GM18498 (cell line): ENCODE measurements around the gene PDHX.
"Not testable (repeated sequence)": the region's sequence is repeated elsewhere in the genome, so short reads cannot be mapped to it uniquely, and the experiment has no call there.

ENCODE experiments used
- ATAC-seq: cut with Tn5 transposase; IDR thresholded peaks from one replicate; pipeline ENCODE4 v1.9.1; 2021; ENCODE audit warnings: mild to moderate bottlenecking, moderate library complexity; ENCODE audit not compliant: unreplicated experiment

PDHX gene

GRCh38 chr11:34916015-34916842 lies at the start of gene PDHX, which contains the start of gene APIP:
Gene PDHX, plus strand, starts transcription at chr11:34916618. Its CDS starts 38 bp downstream, at chr11:34916656.
Gene APIP, minus strand, starts transcription at chr11:34916379. Its CDS starts 95 bp downstream, at chr11:34916284.
- peak; percentile 94 for ATAC-seq

DNA sequence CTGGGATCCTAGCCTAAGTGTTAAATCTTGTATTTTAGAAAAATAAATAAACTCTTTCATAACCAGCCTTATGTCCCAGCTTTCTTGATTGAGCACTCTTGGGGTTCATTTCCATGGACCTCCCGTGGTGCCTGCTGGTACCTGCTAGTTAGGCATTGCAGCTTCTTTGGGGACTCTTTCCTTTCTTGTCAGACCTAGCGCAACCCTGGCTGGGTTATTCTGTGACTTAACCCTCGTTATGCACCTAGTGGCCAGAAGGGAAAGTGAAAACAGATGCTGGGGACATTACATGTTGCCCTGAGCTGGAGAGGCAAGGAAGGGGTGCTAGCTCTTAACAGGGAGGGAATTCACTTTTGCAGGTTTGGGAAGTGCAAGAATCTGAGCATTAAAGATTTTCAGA lies 47.0 kb upstream of the PDHX start:
- ATAC-seq: no peak

DNA sequence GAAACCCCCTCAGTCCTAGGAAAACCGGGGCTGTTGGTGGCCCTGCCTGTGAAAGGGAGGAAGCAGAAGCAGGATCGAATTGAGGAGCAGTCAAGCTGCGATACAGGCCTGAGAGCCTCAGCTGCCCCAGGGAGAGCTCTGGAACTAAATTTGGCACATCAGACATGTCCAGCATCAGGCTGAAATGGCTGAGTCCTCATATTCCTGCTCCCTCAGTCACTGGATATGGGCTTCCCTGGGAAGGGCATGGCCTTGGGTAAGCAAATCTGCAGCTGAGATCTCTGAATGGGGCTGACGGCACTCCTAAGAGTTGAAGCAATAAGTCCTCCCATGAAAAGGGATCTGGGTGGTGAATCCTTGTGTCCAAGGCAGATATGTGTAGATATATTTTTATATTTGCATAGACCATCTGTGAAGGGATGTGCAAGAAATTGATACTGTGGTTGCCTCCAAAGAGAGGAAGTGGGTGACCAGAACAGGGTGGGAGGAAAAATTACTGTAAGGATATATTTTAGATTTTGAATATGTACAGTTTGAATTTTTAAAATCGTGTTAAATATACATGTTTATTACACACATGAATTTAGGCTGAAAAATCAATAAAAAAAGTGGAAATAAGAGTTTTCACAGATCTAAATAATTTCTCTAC lies 45.7 kb upstream of the PDHX start:
- ATAC-seq: no peak

- no peak for ATAC-seq
Observed at GRCh38 chr11:34874202-34874601, 42.2 kb upstream of the PDHX start.

GRCh38 chr11:34877375-34877975 lies 38.9 kb upstream of the PDHX start:
- ATAC-seq: no peak

DNA sequence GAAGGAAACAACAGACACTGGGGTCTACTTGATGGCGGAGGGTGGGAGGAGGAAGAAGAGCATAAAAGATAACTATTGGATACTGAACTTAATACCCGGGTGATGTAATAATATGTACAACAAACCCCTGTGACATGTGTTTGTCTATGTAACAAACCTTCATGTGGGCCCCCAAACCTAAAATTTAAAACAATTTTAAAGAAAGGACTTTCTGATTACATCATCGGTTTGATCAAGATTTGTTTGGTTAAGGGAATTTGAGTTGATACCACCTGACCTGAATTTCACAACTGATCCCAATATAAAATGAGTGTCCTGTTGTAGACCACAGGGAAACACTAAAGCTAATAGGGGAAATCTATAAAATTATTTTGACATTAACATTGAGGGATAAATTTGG lies 34.5 kb upstream of the PDHX start:
- no peak for ATAC-seq

DNA sequence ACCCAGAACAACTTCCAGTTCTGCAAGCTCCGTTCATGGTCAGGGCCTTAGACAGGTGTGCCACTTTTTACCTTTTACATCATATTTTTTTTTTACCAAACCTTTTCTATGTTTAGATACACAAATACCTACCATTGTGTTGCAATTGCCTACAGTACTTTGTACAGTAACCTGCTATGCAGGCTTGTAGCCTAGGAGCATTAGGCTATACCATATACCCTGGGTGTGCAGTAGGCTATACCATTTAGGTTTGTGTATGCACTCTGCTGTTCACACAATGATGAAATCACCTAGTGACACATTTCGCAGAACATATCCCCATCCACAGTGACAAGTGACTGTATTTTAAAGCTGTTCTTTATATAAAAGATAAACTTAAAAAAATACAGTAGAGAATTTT lies 29.8 kb upstream of the PDHX start:
- ATAC-seq: no peak

DNA sequence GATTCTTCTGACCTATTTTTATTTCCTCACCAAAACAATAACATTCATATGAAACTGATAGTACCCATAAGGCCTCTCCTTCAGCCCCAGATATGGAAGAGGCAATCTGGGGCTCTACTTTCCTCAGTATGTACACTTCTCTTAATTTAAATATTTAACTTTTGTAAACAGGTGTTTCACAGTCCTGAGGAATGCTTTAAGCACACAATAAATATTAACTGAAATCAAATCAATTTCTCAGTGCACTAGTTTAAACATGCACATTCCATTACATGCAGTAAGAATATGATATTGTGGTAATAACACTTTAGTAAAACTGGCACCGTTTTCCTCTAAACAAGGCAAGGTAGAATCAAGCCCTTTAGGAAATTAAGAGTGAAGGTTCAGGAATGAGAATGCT lies 29.2 kb upstream of the PDHX start:
- ATAC-seq: no peak

DNA sequence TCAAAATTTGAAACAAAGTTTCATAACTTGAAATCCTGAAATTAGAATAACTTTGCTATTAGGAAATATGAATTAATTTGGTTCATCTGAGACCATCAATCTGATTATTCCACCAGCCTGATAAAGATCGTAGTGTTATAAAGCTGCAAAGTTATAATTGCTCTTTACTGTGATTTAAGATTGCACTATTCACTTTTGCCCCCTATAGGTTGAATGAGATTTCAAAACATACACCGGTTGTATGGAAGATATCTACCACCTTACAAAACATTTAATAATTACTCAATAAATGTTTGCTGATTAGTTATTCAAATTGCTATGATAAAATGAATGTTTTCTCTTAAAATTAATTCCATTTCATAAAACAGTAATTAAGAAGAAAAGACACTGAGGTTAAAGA lies 26.3 kb upstream of the PDHX start:
- ATAC-seq: no peak

DNA sequence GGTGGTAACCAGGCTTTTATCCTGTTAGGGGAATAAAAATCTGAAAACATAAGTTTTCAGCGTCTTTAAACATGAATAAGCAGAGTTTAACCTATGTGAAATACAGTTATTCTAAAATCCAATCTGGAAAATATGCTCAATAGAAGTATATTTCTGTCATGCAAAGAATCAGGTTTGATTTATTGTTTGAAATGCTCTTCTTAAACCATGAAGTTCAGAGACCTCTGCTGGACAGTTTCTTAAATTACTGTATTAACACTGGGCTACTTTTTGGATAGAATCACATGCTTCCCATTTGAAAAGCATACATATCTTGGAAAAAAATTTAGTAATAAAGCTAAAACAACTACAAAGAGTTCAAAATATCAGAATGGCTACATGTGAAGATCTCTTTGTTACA lies 25.6 kb upstream of the PDHX start:
- ATAC-seq: no peak

DNA sequence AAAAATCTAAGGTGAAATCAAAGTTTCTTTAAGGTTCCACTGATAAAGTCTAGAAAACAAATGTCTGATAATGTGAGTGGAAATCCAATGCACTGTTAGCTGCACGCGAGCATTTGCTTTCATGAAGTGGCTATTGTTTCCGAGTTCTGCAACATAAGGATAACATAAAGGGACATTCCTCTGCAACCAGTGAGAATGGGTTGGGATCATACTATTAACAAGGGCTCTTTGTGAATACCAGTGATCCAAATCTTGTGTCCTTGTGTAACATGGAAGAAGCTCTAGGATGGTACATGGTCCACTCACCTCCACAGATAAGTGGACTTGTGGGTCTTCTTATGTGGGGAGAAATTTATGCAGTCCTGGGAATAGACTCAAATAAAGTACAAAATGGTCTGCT lies 24.8 kb upstream of the PDHX start:
- no peak for ATAC-seq

GRCh38 chr11:34893416-34893815 lies 23.0 kb upstream of the PDHX start:
- no peak for ATAC-seq

- ATAC-seq: not testable (repeated sequence)
Observed at GRCh38 chr11:34896191-34896590, 20.2 kb upstream of the PDHX start.

- no peak for ATAC-seq
Observed at GRCh38 chr11:34897171-34897870, 19.1 kb upstream of the PDHX start.

DNA sequence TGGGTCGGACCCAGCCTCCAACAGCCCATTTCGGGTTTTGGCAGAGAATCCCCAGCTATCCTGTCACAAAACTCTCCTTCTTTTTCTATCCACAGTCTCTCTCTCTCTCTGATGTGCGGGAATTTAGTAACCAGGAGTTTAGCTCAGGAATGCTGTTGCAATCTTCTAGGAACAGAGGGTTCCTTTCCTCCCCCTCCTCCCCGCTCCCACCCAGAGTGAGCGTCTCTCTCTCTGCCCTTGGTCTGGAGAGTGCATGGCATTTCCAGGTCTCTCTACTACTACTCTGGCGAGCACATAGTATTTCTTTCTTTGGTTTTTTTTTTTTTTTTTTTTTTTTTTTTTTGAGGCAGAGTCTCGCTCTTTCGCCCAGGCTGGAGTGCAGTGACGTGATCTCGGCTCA lies 17.9 kb upstream of the PDHX start:
- no peak for ATAC-seq

GRCh38 chr11:34899633-34900016 lies 16.8 kb upstream of the PDHX start:
- no peak for ATAC-seq

- ATAC-seq: no peak
Observed at GRCh38 chr11:34904421-34904955, 11.9 kb upstream of the PDHX start.

DNA sequence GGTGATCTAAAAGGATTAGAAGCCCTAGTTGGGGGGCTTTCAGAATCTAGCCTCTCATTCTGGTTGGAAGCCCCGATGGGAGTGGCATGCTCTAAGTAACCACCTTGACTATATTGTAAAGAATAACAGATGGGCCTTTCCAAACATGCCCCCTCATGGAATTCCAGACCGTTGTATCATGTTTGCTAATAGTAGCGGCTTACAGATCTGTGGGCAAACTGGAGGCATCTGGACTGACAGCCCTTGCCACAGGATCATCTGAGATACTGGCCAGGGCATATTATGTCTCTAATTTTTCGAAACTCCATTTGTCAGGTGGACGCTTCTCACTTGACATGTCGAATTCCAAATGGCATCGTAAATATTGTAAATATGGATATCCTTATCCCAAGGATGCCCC lies 10.8 kb upstream of the PDHX start:
- no peak for ATAC-seq

- ATAC-seq: peak; percentile 59
Observed at GRCh38 chr11:34907934-34908593, 8.4 kb upstream of the PDHX start.

GRCh38 chr11:34909415-34909814 lies 7.0 kb upstream of the PDHX start:
- no peak for ATAC-seq

DNA sequence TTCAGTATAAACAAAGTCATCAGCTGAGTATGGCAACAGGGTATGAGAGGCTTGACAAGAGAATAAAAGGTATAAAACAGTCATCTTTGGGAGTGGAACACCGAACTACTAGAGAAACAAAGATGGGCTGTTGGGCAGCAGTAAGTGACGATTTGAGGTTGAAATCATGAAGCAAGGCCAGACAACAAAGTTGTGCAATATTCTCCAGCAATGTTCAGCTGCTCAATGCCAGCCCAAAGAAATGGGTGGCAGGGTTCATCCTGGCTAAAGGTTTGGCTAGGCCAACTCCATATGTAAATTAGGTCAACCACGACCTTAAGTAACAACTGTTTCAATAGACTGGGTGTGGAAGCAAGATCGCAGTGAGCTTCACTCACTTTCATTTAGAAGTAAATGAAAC lies 6.5 kb upstream of the PDHX start:
- ATAC-seq: no peak
